Heart left ventricle (tissue), 16 donors: ENCODE measurements around the gene MIPOL1. TPM values are rescaled to one million over a fixed set of nuclear protein-coding genes. Genes with fewer than 3 reads are reported as not detected.
"Not testable (repeated sequence)": the region's sequence is repeated elsewhere in the genome, so short reads cannot be mapped to it uniquely, and the experiment has no call there.

Source experiments
- ATAC-seq, 4 donors: fragments of 200-7000 bp; cut with Tn5 transposase; one replicate each; pipeline ENCODE4 v1.9.1; 2020 to 2022; ENCODE audit warnings: moderate library complexity in 4 of 4, mild to moderate bottlenecking in 3 of 4, moderate number of reproducible peaks in 1 of 4
- DNase-seq, 5 donors: peaks; one replicate each; pipeline ENCODE4 v3.0.0-alpha.2; 2020
- H3K27ac ChIP-seq, 12 donors: fragments of 200-600 bp; sonication (generic) in 4 of 12; one replicate each; pipeline versions ENCODE4 v1.5.0 to v1.8.0; 2016 to 2022; ENCODE audit warnings: mild to moderate bottlenecking in 2 of 12
- H3K27me3 ChIP-seq, 9 donors: fragments of 200-600 bp; sonication (generic) in 2 of 9; one replicate each; pipeline versions ENCODE4 v1.5.1 to v1.8.0; 2016 to 2022; ENCODE audit warnings: mild to moderate bottlenecking in 3 of 9
- H3K36me3 ChIP-seq, 9 donors: fragments of 200-600 bp; sonication (generic) in 2 of 9; one replicate each; pipeline versions ENCODE4 v1.5.0 to v1.8.0; 2018 to 2022; ENCODE audit warnings: mild to moderate bottlenecking in 2 of 9
- H3K4me1 ChIP-seq, 12 donors: fragments of 200-600 bp; sonication (generic) in 4 of 12; one replicate each; pipeline versions ENCODE4 v1.5.0 to v1.8.0; 2016 to 2022; ENCODE audit warnings: mild to moderate bottlenecking in 3 of 12
- H3K4me3 ChIP-seq, 12 donors: fragments of 200-600 bp; sonication (generic) in 4 of 12; one replicate each; pipeline versions ENCODE4 v1.5.0 to v1.8.0; 2017 to 2022; ENCODE audit warnings: mild to moderate bottlenecking in 9 of 12, moderate library complexity in 4 of 12
- H3K9me3 ChIP-seq, 12 donors: fragments of 200-600 bp; sonication (generic) in 4 of 12; one replicate each; pipeline versions ENCODE4 v1.5.0 to v1.8.0; 2016 to 2022; ENCODE audit warnings: mild to moderate bottlenecking in 1 of 12
- POLR2A ChIP-seq, 2 donors: fragments of 450-650 bp; IDR thresholded peaks; one replicate each; pipeline ENCODE4 v1.6.1; 2017; ENCODE audit warnings: antibody characterized with exemption in 2 of 2, mild to moderate bottlenecking in 2 of 2, moderate library complexity in 2 of 2
- WGBS, 4 donors: extraction: QIAGEN DNeasy Blood & Tissue Kit in 2 of 4; methylation state at CpG; one replicate each; pipeline versions ENCODE4 v1.1.5 to v1.1.7; 2013 to 2018; 5-methylcytosine and 5-hydroxymethylcytosine counted together
- intact Hi-C, 10 donors: fragments of 100-400 bp; cut with DNase I; formaldehyde crosslinking; loops; one replicate each; pipeline versions ENCODE4 v1.11.1 to v1.14.2; 2022
- polyA plus RNA-seq, 2 donors: library from polyadenylated mRNA; stranded (reverse); fragments of 200-250 nt; gene quantifications; one replicate each; pipeline ENCODE4 v1.2.3, GENCODE V29; 2013
- total RNA-seq, 9 donors: library from RNA; depleted of rRNA in 2 of 9; stranded (reverse); fragments of >200 nt in 2 of 9; fragmentation: NEBNext Ultra II Directional in 3 of 9; extraction: Animal tissue kit (Norgen Biotek cat#: 25700) in 3 of 9; gene quantifications; one replicate each; pipeline versions ENCODE4 v1.1.0 to v1.2.4, GENCODE V29; 2016 to 2023
- TF ChIP-seq, protein P1 (sequence below), 12 donors: fragments of 200-600 bp; sonication (generic) in 4 of 12; IDR thresholded peaks; one replicate each; pipeline versions ENCODE4 v1.5.0 to v1.8.0; 2018 to 2022; ENCODE audit warnings: antibody characterized with exemption in 12 of 12, mild to moderate bottlenecking in 5 of 12
- donor health status: ischemic (EF 13 %, LVEDD 7.1; RV severe dilation, severe dysfunction).
- donor health status: healthy with polysubstance abuse.
- donor health status: DM: no; HTN: yes; CAD: no.
- donor health status: DM: no; HTN: no; CAD: no.
- donor health status: ischemic (EF 25% LVEDD 6.9; RV normal size, moderate dysfunction).
- donor health status: ischemic (EF 25% LVEDD 5.7; RV mildly dilated, moderate dysfunction).
- donor health status: healthy.
- donor health status: DM: yes; HTN: yes; CAD: no.
- donor health status: ischemic (EF 35%, LVEDD 5.7; RV mildly dilated, moderate dysfunction).
- donor health status: nonischemic (EF 11% LVEDD 7.7; RV severe dilation, severe dysfunction).
- donor health status: DM: yes; HTN: yes; CAD: no.
- donor health status: PGD.
- donor health status: ischemic (EF 29% LVEDD 5.4; RV normal size, mild dysfunction).
- donor health status: nonischemic (EF 23%, LVEDD 6.1; RV moderate dilation, normal function).

Gene MIPOL1
- total and polyA plus RNA-seq, 11 donors: 0.99 to 7.3 (median 5.0) TPM

DNA sequence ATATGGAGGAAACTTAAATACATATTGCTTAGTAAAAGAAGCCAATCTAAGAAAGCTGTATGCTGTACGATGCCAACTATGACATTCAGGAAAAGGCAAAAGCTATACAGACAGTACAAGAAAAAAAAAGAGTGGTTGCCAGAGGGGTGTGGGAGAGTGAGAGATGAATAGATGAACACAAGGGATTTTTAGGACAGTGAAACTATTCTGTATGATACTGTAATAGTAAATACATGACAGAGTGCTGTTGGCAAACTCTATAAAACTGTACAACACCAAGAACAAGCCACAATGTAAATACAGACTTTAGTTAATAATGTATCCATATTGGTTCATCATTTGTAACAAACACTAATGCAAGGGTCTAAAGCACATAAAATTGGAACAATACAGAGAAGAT lies 10.9 kb upstream of the MIPOL1 start:
- no peak overlapping the region for H3K4me3 ChIP-seq
- H3K27ac ChIP-seq: no peak overlapping the region
- no peaks in the 10 kb centered on the region for H3K36me3 ChIP-seq
- no peak for ATAC-seq
- intact Hi-C loops: no loop called here
- TF ChIP-seq POLR2A (IDR thresholded peaks at IDR 0.05): no peak
- TF ChIP-seq, protein P1, sequence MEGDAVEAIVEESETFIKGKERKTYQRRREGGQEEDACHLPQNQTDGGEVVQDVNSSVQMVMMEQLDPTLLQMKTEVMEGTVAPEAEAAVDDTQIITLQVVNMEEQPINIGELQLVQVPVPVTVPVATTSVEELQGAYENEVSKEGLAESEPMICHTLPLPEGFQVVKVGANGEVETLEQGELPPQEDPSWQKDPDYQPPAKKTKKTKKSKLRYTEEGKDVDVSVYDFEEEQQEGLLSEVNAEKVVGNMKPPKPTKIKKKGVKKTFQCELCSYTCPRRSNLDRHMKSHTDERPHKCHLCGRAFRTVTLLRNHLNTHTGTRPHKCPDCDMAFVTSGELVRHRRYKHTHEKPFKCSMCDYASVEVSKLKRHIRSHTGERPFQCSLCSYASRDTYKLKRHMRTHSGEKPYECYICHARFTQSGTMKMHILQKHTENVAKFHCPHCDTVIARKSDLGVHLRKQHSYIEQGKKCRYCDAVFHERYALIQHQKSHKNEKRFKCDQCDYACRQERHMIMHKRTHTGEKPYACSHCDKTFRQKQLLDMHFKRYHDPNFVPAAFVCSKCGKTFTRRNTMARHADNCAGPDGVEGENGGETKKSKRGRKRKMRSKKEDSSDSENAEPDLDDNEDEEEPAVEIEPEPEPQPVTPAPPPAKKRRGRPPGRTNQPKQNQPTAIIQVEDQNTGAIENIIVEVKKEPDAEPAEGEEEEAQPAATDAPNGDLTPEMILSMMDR (IDR thresholded peaks at IDR 0.05): no peak
- peaks cover 0 to 3% (median 0%) of the 10 kb centered on the region in 12 donors for H3K9me3 ChIP-seq
- DNase-seq: no peak
- H3K27me3 ChIP-seq: peaks cover 0 to 14% (median 0%) of the 10 kb centered on the region in 9 donors
- 83 to 95% (median 88%) methylated on average over 1 of the region's 1 CpG for WGBS, 4 donors
- no peaks in the 10 kb centered on the region for H3K4me1 ChIP-seq

DNA sequence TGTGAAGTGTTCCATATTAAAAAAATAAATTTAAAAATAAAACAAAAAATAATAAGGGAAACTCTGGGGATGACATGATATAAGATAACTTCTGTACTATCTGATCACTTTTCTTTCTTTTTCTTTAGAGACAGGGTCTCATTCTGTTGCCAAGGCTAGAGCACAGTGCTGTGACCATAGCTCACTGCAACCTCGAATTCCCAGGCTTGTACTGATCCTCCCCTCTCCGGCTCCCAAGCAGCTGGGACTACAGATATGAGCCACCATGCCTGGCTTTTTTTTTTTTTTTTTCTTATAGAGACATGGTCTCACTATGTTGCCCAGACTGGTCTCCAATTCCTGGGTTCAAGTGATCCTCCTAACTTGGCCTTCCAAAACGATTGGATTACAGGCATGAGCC lies 10.4 kb upstream of the MIPOL1 start:
- Histone ChIP-seq H3K9me3 (peaks cover 0 to 3% (median 0%) of the 10 kb centered on the region in 12 donors), H3K4me3 (no peak overlapping the region), H3K4me1 (no peaks in the 10 kb centered on the region), H3K27ac (no peak overlapping the region), H3K36me3 (no peaks in the 10 kb centered on the region), H3K27me3 (peaks cover 0 to 14% (median 0%) of the 10 kb centered on the region in 9 donors)
- no peak for ATAC-seq
- WGBS, 4 donors: 58 to 69% (median 67%) methylated on average over 3 of the region's 3 CpGs
- no peak for DNase-seq
- no peak for TF ChIP-seq POLR2A (IDR thresholded peaks at IDR 0.05)
- TF ChIP-seq, protein P1 (IDR thresholded peaks at IDR 0.05): no peak
- intact Hi-C loops: no loop called here

DNA sequence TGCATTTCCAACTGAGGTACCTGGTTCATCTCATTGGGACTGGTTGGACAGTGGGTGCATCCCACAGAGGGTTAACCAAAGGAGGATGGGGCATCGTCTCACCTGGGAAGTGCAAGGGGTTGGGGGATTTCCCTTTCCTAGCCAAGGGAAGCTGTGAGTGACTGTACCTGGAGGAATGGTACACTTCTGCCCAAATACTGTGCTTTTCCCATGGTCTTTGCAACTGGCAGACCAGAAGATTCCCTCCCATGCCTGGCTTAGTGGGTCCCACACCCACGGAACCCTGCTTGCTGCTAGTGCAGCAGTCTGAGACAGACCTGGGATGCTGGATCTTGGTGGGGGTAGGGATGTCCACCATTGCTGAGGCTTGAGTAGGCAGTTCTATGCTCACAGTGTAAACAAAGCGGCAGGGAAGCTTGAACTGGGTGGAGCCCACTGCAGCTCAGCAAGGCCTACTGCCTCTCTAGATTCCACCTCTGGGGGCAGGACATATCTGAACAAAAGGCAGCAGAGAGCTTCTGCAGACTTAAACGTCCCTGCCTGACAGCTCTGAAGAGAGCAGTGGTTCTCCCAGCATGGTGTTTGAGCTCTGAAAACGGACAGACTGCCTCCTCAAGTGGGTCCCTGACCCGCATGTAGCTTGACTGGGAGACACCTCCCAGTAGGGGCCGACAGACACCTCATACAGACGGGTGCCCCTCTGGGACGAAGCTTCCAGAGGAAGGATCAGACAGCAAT lies 9.7 kb upstream of the MIPOL1 start:
- 60 to 64% (median 63%) methylated on average over 9 of the region's 9 CpGs for WGBS, 4 donors
- H3K36me3 ChIP-seq, DNase-seq, H3K4me1 ChIP-seq, H3K4me3 ChIP-seq, H3K9me3 ChIP-seq, intact Hi-C loops, ATAC-seq, H3K27ac ChIP-seq: not testable (repeated sequence)
- peaks cover 0 to 14% (median 0%) of the 10 kb centered on the region in 9 donors for H3K27me3 ChIP-seq

DNA sequence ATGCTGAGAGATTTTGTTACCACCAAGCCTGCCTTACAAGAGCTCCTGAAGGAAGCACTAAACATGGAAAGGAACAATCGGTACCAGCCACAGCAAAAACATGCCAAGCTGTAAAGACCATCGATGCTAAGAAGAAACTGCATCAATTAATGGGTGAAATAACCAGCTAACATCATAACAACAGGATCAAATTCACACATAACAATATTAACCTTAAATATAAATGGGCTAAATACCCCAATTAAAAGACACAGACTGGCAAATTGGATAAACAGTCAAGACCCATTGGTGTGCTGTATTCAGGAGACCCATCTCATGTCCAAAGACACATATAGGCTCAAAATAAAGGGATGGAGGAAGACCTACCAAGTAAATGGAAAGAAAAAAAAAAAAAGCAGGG lies 8.0 kb upstream of the MIPOL1 start:
- H3K4me3 ChIP-seq, H3K27ac ChIP-seq, H3K27me3 ChIP-seq, H3K9me3 ChIP-seq, DNase-seq, H3K36me3 ChIP-seq, ATAC-seq, intact Hi-C loops, H3K4me1 ChIP-seq: not testable (repeated sequence)
- 88 to 95% (median 91%) methylated on average over 2 of the region's 2 CpGs for WGBS, 4 donors

DNA sequence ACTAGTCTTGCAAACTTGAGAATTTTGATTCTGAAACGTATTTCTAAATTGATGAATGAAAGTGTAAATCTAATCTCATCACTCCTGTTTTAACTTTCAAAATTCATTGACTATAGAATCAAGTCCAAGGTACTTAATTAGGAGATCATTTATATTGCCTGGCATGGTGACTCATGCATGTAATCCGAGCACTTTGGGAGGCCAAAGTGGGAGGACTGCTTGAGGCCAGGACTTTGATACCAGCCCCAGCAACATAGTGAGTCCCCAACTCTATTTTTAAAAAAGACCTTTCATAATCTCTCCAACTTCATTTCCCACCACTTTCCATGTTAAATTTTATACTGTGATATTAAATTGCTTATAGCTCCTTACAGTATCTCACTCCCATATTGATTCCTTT lies 3.0 kb upstream of the MIPOL1 start:
- TF ChIP-seq, protein P1 (IDR thresholded peaks at IDR 0.05): no peak
- TF ChIP-seq POLR2A (IDR thresholded peaks at IDR 0.05): no peak
- ATAC-seq: no peak
- Histone ChIP-seq H3K27ac (no peak overlapping the region), H3K36me3 (no peaks in the 10 kb centered on the region), H3K4me1 (peaks cover 0 to 15% (median 0%) of the 10 kb centered on the region in 12 donors), H3K4me3 (no peak overlapping the region), H3K27me3 (no peaks in the 10 kb centered on the region), H3K9me3 (peaks cover 0 to 3% (median 0%) of the 10 kb centered on the region in 12 donors)
- no peak for DNase-seq
- 84 to 89% (median 87%) methylated on average over 2 of the region's 2 CpGs for WGBS, 4 donors
- intact Hi-C loops: no loop called here
